ENCODE measurements around the gene NDUFB4.

- TF ChIP-seq CTCF (conservative IDR thresholded peaks at IDR 0.05 in 1 of 2, IDR thresholded peaks at IDR 0.05 in 1 of 2; ENCODE audit: low read depth in 1 of 2, low read length in 2 of 2) (no peak), EZH2 (IDR thresholded peaks at IDR 0.05; ENCODE audit: low read length, missing control alignments) (no peak)
These were observed 27.0 kb downstream of the NDUFB4 start for GRCh38 chr3:120622870-120623726.
